ENCODE data around the gene MYO6.

MYO6 gene

DNA sequence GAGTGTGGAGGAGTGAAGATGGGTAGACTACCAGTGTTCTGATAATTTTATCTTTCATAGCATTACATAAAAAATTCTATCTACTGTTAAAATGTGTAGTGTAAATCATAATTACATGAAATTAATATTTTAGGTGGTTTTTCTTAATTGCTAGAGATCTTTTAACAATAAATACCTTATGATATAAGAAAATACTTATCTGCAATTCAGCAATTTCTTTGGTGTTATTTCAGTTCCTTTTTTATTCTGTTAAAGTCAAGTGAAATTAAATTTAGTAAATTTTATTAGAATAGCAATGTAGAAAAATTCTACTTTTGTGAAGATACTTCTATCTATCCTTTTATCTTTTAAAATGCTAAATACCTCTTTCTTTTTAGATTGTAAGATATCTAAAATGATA is 219.1 kb downstream of the MYO6 start:
- DNase-seq: no peak

Data from NCI-H2227 treated with DMSO at 0.1 percent for 48 hours (cell line).